HepG2 (cell line): Measurements from ENCODE around the gene HIGD1C.
"Not testable (repeated sequence)": the region's sequence is repeated elsewhere in the genome, so short reads cannot be mapped to it uniquely, and the experiment has no call there.

Experiments
- ATF1 ChIP-seq: IDR thresholded peaks from 2 replicates; pipeline ENCODE4 v1.6.1; 2016; ENCODE audit warnings: mild to moderate bottlenecking, control low read depth
- BHLHE40 ChIP-seq: IDR thresholded peaks from 2 replicates; pipeline ENCODE4 v1.6.1; 2011; ENCODE audit warnings: low read length, improper control_type of control experiment
- CTCF ChIP-seq: sonication (generic); formaldehyde crosslinking; IDR thresholded peaks from 2 replicates; pipeline ENCODE4 v1.5.0; 2020; ENCODE audit warnings: mild to moderate bottlenecking, missing genetic modification reagents, moderate library complexity
- ETV5 ChIP-seq: IDR thresholded peaks from 2 replicates; pipeline ENCODE4 v1.6.1; 2018; ENCODE audit warnings: missing biosample characterization, missing genetic modification reagents, inconsistent platforms, borderline replicate concordance
- FOXJ3 ChIP-seq: sonication (generic); formaldehyde crosslinking; IDR thresholded peaks from 2 replicates; pipeline ENCODE4 v1.4.0; 2020; ENCODE audit warnings: missing genetic modification reagents, mild to moderate bottlenecking, borderline replicate concordance
- GABPA ChIP-seq, 2 experiments: IDR thresholded peaks; 2 replicates each; pipeline ENCODE4 v1.6.1; 2011 to 2016; ENCODE audit warnings: low read depth in 2 of 2, low read length in 1 of 2, missing biosample characterization in 1 of 2, missing genetic modification characterization in 1 of 2
- MAX ChIP-seq: IDR thresholded peaks from 2 replicates; pipeline ENCODE4 v1.6.1; 2012; ENCODE audit warnings: inconsistent platforms
- MAZ ChIP-seq, 2 experiments: sonication (generic) in 1 of 2; formaldehyde crosslinking in 1 of 2; IDR thresholded peaks; 2 replicates each; pipeline versions ENCODE4 v1.5.0 to v1.6.1; 2012 to 2020; ENCODE audit warnings: low read depth in 2 of 2, mild to moderate bottlenecking in 2 of 2, borderline replicate concordance in 1 of 2, improper control_type of control experiment in 1 of 2, low read length in 1 of 2, missing genetic modification reagents in 1 of 2, moderate library complexity in 1 of 2
- PBX3 ChIP-seq: sonication (generic); formaldehyde crosslinking; IDR thresholded peaks from 2 replicates; pipeline ENCODE4 v1.8.1; 2023; ENCODE audit warnings: missing genetic modification reagents, inconsistent platforms, borderline replicate concordance
- POLR2A ChIP-seq, 2 experiments: IDR thresholded peaks; 2 replicates each; pipeline ENCODE4 v1.6.1; 2011; ENCODE audit warnings: low read depth in 2 of 2, low read length in 2 of 2, mild to moderate bottlenecking in 1 of 2, moderate library complexity in 1 of 2; ENCODE audit not compliant: insufficient read depth in 1 of 2
- REST ChIP-seq, 2 experiments: IDR thresholded peaks; 2 replicates each; pipeline ENCODE4 v1.6.1; 2011 to 2012; ENCODE audit warnings: low read length in 2 of 2, borderline replicate concordance in 1 of 2, low read depth in 1 of 2, mild to moderate bottlenecking in 1 of 2, moderate library complexity in 1 of 2
- ZNF709 ChIP-seq: sonication (generic); formaldehyde crosslinking; IDR thresholded peaks from 2 replicates; pipeline ENCODE4 v1.5.0; 2020; ENCODE audit warnings: mild to moderate bottlenecking, missing genetic modification reagents
- ZSCAN21 ChIP-seq: sonication (generic); formaldehyde crosslinking; IDR thresholded peaks from 2 replicates; pipeline ENCODE4 v1.8.0; 2022; ENCODE audit warnings: mild to moderate bottlenecking, missing genetic modification reagents, moderate library complexity, borderline replicate concordance

GRCh38 chr12:51014467-51014866 is 62.1 kb downstream of the HIGD1C start:
- not testable (repeated sequence) for TF ChIP-seq FOXJ3 (CRISPR knock-in tag); ZSCAN21 (CRISPR knock-in tag); PBX3 (CRISPR knock-in tag); ZNF709 (CRISPR knock-in tag); ATF1; REST (IDR thresholded peaks at IDR 0.05; ENCODE audit: borderline replicate concordance in 1 of 2, low read depth in 1 of 2, low read length in 2 of 2); POLR2A (IDR thresholded peaks at IDR 0.05; ENCODE audit: insufficient read depth in 1 of 2, low read depth in 2 of 2, low read length in 2 of 2); ETV5 (CRISPR knock-in tag); MAZ (IDR thresholded peaks at IDR 0.05; ENCODE audit: borderline replicate concordance, low read depth, low read length); MAZ (CRISPR knock-in tag; IDR thresholded peaks at IDR 0.05; ENCODE audit: low read depth); CTCF (CRISPR knock-in tag); MAX; BHLHE40; GABPA (IDR thresholded peaks at IDR 0.05; ENCODE audit: low read depth, low read length); GABPA (CRISPR knock-in tag; IDR thresholded peaks at IDR 0.05; ENCODE audit: low read depth)
